Measurements from ENCODE around the gene ABHD15. TPM values are rescaled to one million over a fixed set of nuclear protein-coding genes. Genes with fewer than 3 reads are reported as not detected.

The ABHD15 gene
- total RNA-seq, 4 donors from 2014 or later, result 19.0 to 41.2 (median 32.2) TPM

DNA sequence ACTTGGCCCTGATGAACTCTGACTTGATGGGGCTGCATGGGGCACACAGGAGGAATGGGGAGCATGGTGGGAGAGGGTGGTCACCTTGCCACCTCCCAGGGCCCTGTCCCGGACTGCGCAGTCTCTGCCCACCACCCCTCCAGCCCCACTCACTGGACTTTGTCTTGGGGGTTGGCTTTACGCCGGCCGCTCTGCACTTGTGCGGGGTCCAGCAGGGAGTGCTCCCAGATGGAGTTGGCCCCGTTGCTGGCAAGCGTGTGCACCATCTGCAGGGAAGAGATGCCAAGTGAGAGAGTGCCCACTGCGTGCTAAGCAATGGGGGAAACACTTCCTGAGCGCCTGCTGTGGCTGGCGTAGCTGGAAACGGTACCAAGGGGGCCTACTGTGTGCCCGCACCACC is 15.9 kb upstream of the ABHD15 start:
- Histone ChIP-seq H3K4me1 (peaks cover 0 to 9% (median 8%) of the 10 kb centered on the region in 4 donors), H3K27me3 (no peaks in the 10 kb centered on the region), H3K36me3 (peaks cover 0 to 33% (median 0%) of the 10 kb centered on the region in 3 donors), H3K27ac (no peak overlapping the region), H3K9me3 (no peaks in the 10 kb centered on the region), H3K4me3 (no peak overlapping the region)
- TF ChIP-seq POLR2A (IDR thresholded peaks at IDR 0.05) (no peak), CTCF (IDR thresholded peaks at IDR 0.05) (no peak)
- DNase-seq, result peak in 1 of 3 donors; percentile 37

DNA sequence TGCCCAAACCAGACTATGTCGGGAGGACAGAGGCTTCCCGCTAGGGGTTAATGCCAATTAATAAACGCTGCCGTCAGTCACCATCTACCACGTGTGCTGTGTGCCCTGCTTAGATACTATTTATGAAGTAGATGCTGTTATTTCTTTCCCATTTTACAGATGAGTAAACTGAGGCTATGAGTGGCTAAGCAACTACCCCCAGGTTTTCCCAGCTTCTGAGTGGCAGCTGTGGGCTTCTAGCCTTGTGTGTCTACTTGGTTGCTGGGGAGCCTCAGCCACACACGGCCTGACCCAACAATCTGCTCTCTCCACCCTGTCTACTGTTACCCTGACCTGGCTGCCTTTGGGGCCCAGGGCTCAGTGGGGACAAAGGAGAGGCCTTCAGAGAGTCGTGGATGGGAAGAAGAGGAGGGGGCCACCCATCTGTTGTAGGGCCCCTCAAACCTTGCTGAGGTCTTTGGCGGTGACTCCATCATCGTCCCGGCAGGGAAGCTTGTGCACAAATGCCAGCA is 15.5 kb upstream of the ABHD15 start:
- Histone ChIP-seq H3K27me3 (no peaks in the 10 kb centered on the region), H3K4me3 (no peak overlapping the region), H3K4me1 (peaks cover 0 to 5% (median 3%) of the 10 kb centered on the region in 4 donors), H3K9me3 (no peaks in the 10 kb centered on the region), H3K36me3 (peaks cover 0 to 37% (median 0%) of the 10 kb centered on the region in 3 donors), H3K27ac (no peak overlapping the region)
- DNase-seq, result no peak
- TF ChIP-seq POLR2A (IDR thresholded peaks at IDR 0.05) (no peak), CTCF (IDR thresholded peaks at IDR 0.05) (no peak)

- Histone ChIP-seq H3K4me3 (no peak overlapping the region), H3K36me3 (peaks cover 0 to 43% (median 0%) of the 10 kb centered on the region in 3 donors), H3K4me1 (peaks cover 0 to 4% (median 0%) of the 10 kb centered on the region in 4 donors), H3K9me3 (no peaks in the 10 kb centered on the region), H3K27ac (no peak overlapping the region), H3K27me3 (no peaks in the 10 kb centered on the region)
- TF ChIP-seq CTCF (IDR thresholded peaks at IDR 0.05), result no peak
- peak in 1 of 3 donors; percentile 45 for DNase-seq
Observed at GRCh38 chr17:29581583-29582253, 14.9 kb upstream of the ABHD15 start.

DNA sequence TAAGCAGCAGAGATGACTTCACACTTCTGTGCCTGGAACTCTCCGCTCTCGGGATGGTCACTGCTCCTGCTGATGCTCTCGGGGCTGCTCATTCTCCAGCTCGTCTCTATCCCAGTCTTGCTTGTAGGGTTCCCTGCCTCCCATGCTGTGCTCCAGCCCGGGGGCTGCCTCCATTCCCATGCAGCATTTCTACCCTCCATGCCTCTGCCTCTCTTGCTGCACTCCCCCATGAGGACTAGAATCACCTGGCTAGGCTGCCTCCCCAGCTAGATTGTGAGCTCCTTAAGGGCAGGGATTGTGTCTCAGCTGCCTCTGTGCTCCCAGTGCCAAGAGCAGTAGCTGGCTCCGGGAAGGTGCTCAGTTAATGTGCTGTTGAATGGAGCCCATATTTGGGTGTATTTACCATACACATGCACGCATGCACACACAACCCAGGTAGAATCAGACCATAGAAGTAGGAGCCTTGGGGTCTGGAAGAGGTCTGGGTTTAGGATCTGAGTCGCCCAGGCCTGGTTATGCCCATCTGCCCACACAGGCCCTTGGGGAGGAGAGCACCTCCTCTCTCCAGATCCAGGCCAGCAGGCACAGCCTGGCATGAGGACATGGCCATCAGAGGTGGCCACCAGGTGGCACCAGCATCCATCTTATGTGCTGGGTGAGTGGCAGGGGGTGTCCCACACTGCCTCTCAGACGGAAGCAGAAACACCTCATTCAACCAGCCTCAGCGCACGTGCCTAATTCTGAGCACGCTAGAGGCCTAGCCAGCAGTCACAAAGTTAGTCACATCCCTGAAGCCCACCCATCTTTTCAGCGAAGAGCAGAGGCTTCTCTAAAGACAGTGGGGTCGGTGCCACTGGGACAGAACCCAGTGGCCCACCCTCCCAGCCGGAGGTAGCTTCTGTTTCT is 13.3 kb upstream of the ABHD15 start:
- Histone ChIP-seq H3K9me3 (no peaks in the 10 kb centered on the region), H3K27me3 (no peaks in the 10 kb centered on the region), H3K36me3 (peaks cover 0 to 58% (median 0%) of the 10 kb centered on the region in 3 donors), H3K4me3 (no peak overlapping the region), H3K27ac (no peak overlapping the region), H3K4me1 (peaks cover 0 to 6% (median 2%) of the 10 kb centered on the region in 4 donors)
- TF ChIP-seq POLR2A (IDR thresholded peaks at IDR 0.05), result no peak
- TF ChIP-seq CTCF (IDR thresholded peaks at IDR 0.05), result peak; percentile 81 to 96 (median 92)
- DNase-seq, result peak; percentile 90 to 95 (median 91)

- peaks cover 0 to 17% (median 7%) of the 10 kb centered on the region in 4 donors for H3K4me1 ChIP-seq
- H3K27ac ChIP-seq, result no peak overlapping the region
- H3K4me3 ChIP-seq, result no peak overlapping the region
- DNase-seq, result no peak
- H3K9me3 ChIP-seq, result no peaks in the 10 kb centered on the region
- H3K27me3 ChIP-seq, result no peaks in the 10 kb centered on the region
- TF ChIP-seq POLR2A (IDR thresholded peaks at IDR 0.05) (no peak), CTCF (IDR thresholded peaks at IDR 0.05) (no peak)
- peaks cover 0 to 70% (median 0%) of the 10 kb centered on the region in 3 donors for H3K36me3 ChIP-seq
Observed at GRCh38 chr17:29578626-29579485, 12.0 kb upstream of the ABHD15 start.

Data from Peyer's patch (tissue), 4 donors.